G401 (cell line): ENCODE measurements around the gene TARBP2. TPM values are rescaled to one million over a fixed set of nuclear protein-coding genes. Genes with fewer than 3 reads are reported as not detected.
"Not testable (repeated sequence)": the region's sequence is repeated elsewhere in the genome, so short reads cannot be mapped to it uniquely, and the experiment has no call there.

Experiments
- DNase-seq: peaks from one replicate; pipeline ENCODE4 v3.0.0-alpha.2; 2015; ENCODE audit warnings: low spot score
- in situ Hi-C: cut with HindIII; loops from 2 replicates; pipeline ENCODE4 v1.10.0; 2016; ENCODE audit warnings: low sequenced_read_pairs, mixed read lengths
- total RNA-seq: library from RNA; depleted of rRNA; stranded (reverse); fragments of >200 nt; shearing (Covaris generic); gene quantifications from 2 replicates; pipeline ENCODE4 v1.2.3, GENCODE V29; 2014; rRNA removed

Gene TARBP2
- total RNA-seq, 1 experiment from 2014 or later = 117 TPM

DNA sequence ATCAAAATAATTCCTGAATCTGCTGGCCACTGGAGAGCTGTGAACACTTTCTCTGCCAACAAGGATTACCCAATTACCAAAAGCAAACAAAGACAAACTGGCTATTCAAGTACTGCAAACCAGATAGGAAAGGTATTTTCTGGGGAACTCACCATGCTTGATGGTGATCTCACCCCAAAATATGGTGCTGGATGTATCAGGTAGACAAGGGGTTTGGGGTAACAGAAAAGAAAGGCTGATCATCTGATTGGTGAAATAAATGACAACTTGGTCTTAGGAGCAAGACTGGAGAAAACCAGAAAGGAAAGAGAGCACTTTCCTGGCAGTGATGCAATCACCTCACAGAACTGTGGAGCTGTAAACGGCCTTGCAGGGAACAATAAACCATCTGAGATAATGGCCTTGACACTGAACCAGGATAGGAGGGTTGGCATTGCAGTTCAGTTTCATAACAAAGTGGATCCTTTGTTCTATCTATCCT, 37.2 kb downstream of the TARBP2 start:
- in situ Hi-C loops = no loop called here
- peak; percentile 81 for DNase-seq

DNA sequence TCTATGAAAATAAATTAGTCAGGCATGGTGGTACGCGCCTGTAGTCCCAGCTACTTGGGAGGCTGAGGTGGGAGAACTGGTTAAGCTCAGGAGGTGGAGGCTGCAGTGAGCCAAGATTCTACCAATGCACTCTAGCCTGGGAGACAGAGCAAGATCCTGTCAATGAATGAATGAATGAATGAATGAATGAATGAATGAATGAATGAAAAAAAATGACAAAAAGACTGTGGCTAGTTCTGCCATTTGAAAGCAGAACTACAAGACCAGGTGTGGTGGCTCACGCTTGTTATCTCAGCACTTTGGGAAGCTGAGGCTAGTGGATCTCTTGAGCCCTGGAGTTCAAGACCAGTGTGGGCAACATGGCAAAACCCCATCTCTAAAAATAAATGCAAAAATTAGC, 38.4 kb downstream of the TARBP2 start:
- no peak for DNase-seq
- in situ Hi-C loops = no loop called here

DNA sequence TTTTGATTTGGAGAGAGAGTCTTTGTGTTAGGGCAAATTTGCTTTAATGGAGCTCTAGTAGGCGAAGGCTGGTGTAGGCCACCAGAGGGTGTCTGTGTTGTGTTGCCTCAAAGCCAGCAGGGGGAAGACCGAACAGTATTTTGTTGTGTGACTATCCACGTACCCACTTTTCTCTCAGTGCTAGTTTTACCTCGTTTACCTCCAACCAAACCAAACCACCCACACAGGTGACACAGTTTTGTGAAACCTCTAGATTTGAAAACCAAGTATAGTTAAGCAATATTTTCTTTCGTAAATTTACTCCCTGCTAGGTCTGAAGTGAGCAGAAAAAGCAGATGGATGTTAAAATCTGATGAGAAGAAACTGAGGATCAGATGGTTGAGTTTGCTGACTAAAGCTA, 42.5 kb downstream of the TARBP2 start:
- DNase-seq = peak; percentile 88
- in situ Hi-C loops = no loop called here

DNA sequence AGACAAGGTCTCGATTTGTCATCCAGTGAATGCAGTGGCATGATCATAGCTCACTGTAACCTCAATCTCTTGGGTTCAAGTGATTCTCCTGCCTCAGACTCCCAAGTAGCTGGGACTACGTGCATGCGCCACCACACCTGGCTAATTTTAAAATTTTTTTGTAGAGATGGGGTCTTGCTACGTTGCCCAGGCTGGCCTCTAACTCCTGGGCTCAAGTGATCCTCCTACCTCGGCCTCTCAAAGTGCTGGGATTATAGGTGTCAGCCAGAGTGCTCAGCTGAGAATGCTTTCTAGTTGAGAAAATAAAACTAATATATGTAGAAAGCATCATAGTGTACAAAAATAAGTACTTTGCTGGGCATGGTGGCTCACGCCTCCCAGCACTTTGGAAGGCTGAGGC, 47.3 kb downstream of the TARBP2 start:
- DNase-seq, in situ Hi-C loops: not testable (repeated sequence)

GRCh38 chr12:53550131-53550530, 49.0 kb downstream of the TARBP2 start:
- DNase-seq, in situ Hi-C loops: not testable (repeated sequence)

DNA sequence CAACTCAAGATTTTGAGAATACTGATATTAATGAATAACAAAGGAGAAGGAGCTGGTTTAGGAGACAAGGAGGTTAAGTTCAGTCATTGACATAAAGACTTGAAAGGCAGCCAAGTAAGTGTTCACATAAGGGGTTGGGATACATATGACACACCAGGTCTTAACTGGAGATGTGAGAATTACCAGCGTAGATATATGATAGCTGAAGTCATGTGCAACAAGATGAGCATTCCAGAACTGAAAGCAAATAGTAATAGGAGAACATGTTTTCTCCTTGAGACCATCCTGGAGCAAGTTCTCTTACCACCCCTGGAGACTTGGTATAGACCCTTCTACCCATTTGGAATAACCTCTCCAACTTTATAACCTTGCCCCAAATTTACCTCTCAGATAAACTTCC, 49.5 kb downstream of the TARBP2 start:
- in situ Hi-C loops = no loop called here
- DNase-seq = no peak

DNA sequence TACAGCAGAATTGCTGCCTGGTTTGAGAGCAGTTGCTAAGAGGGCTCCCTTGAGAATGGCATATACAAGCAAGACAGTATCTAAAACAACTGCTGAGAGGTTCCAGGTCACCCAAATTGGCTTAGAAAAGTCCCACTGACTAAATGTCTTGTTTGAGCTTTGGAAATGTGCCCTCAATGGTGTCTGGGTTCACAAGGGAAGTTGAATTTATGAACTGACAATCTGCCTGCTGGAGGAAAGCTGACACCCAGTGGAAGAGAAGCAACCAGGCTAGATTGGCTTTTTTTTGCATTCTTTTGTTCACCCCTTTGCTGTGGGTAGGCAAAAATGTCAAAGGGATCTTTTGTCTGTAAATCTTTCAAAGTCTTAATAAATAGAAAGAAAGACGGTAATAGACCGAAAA, 50.8 kb downstream of the TARBP2 start:
- in situ Hi-C loops = no loop called here
- peak; percentile 80 for DNase-seq

DNA sequence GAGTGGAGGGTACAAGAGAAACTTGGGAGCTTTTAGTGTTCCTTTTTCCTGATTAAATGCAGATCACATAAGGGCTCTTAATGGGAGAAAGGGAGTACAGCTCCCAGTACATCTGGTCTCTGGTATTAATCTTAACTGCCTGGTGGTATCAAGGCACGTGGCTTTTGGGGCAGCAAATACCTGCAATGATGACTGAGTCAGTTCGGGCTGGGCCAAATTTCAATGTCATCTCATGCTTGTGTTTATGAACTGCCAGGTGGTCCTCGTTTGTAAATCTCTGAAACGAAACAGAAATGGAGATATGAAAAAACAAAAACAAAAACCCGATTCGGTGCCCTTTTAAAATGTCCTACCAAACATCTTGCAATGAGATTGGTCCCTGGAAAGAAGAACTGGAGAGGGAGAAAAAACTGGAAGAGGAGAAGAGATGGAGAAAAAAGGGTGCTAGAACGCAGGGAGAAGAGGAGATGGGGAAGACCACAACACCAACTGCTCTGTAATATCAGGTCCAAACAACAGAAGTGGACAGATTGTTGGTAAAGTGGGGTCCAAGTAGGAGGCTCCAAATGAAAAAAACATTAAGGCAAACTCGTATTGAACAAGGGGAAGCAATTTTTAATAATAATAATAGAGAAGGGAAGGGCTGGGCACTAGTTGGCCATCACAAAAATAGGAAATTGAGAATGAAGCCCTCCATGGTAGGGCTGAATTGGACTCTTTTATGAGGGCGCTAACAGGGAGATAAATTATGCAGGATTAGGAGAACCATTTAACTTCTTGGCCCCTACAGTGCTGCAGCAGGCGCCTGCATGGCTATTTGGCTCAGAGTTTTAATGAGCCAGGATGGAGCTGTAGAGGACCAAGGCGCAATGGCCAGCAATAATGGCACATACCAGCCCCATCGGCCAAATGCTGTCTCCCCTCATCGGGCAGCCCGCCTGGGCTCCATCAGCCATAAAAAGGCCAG, 51.6 kb downstream of the TARBP2 start:
- in situ Hi-C loops = no loop called here

More for the DNA sequence above, 51.6 kb downstream of the TARBP2 start:
- peak; percentile 87 for DNase-seq

Other genes with a start within 250 kb of the TARBP2 start
- 21.8 and 23.1 TPM in 2 replicates for gene ESPL1, start 233.0 kb upstream of the TARBP2 start, total RNA-seq
- 302 and 381 TPM in 2 replicates for gene PFDN5, start 205.7 kb upstream of the TARBP2 start, total RNA-seq
- 43.8 and 43.9 TPM in 2 replicates for gene MYG1, start 201.6 kb upstream of the TARBP2 start, total RNA-seq
- gene AAAS, start 179.7 kb upstream of the TARBP2 start, total RNA-seq = 103 and 105 TPM in 2 replicates
- 0.41 TPM in 1 of 2 replicates, not detected in the other for gene SP7, start 164.9 kb upstream of the TARBP2 start, total RNA-seq
- gene SP1, start 121.1 kb upstream of the TARBP2 start, total RNA-seq = 26.6 and 40.0 TPM in 2 replicates
- not detected in 2 replicates for gene AMHR2, start 77.4 kb upstream of the TARBP2 start, total RNA-seq
- gene PRR13, start 59.5 kb upstream of the TARBP2 start, total RNA-seq = 83.1 and 127 TPM in 2 replicates
- 144 and 145 TPM in 2 replicates for gene PCBP2, start 49.2 kb upstream of the TARBP2 start, total RNA-seq
- 29.5 and 32.8 TPM in 2 replicates for gene MAP3K12, start 1.8 kb upstream of the TARBP2 start, total RNA-seq
- 10.7 TPM in 1 of 2 replicates, not detected in the other for gene NPFF, start 6.2 kb downstream of the TARBP2 start, total RNA-seq
- 11.6 and 12.4 TPM in 2 replicates for gene ATF7, start 125.1 kb downstream of the TARBP2 start, total RNA-seq
- gene ATP5MC2, start 174.8 kb downstream of the TARBP2 start, total RNA-seq = 219 and 225 TPM in 2 replicates
- gene CALCOCO1, start 226.2 kb downstream of the TARBP2 start, total RNA-seq = 232 and 250 TPM in 2 replicates